ENCODE results near the gene FAM81A. TPM values are rescaled to one million over a fixed set of nuclear protein-coding genes. Genes with fewer than 3 reads are reported as not detected.

The FAM81A gene
- total RNA-seq, 1 donor from 2014 or later = 0.41 TPM

GRCh38 chr15:59538494-59538893 lies 100.5 kb downstream of the FAM81A start:
- no peaks in the 10 kb centered on the region for H3F3A ChIP-seq (ENCODE audit: low read depth)
- H3K4me3 ChIP-seq = no peak overlapping the region
- no peak overlapping the region for H3K9ac ChIP-seq
- Mint-ChIP-seq H3K36me3 (no peaks in the 10 kb centered on the region), H3K27ac (no peak overlapping the region), H3K4me3 (no peak overlapping the region), H3K27me3 (ENCODE audit: insufficient read depth, low read depth) (peaks cover 9% of the 10 kb centered on the region), H3K4me1 (no peaks in the 10 kb centered on the region), H3K9me3 (no peaks in the 10 kb centered on the region)
- no peak overlapping the region for H3K4me2 ChIP-seq
- no peaks in the 10 kb centered on the region for H3K9me3 ChIP-seq (ENCODE audit: low read depth)
- no peaks in the 10 kb centered on the region for H3K4me1 ChIP-seq
- no peaks in the 10 kb centered on the region for H3K36me3 ChIP-seq
- H3K27me3 ChIP-seq = peaks cover 43% of the 10 kb centered on the region
- no peak overlapping the region for H2AFZ ChIP-seq (replicated peaks)
- no peak overlapping the region for H3K27ac ChIP-seq
- TF ChIP-seq EZH2phosphoT487 (IDR thresholded peaks at IDR 0.05) = no peak
- no peaks in the 10 kb centered on the region for H3K79me2 ChIP-seq (ENCODE audit: low read depth)
- no peaks in the 10 kb centered on the region for H4K20me1 ChIP-seq (ENCODE audit: low read depth)
- DNase-seq (ENCODE audit: low spot score) = no peak

- Histone ChIP-seq H3K4me2 (no peak overlapping the region), H4K20me1 (ENCODE audit: low read depth) (no peaks in the 10 kb centered on the region), H3K79me2 (ENCODE audit: low read depth) (no peaks in the 10 kb centered on the region), H3K9me3 (ENCODE audit: low read depth) (no peaks in the 10 kb centered on the region), H3K4me1 (no peaks in the 10 kb centered on the region), H3K36me3 (no peaks in the 10 kb centered on the region), H3K9ac (no peak overlapping the region), H3K27me3 (peaks cover 56% of the 10 kb centered on the region), H2AFZ (replicated peaks) (no peak overlapping the region), H3K27ac (no peak overlapping the region), H3K4me3 (no peak overlapping the region), H3F3A (ENCODE audit: low read depth) (no peaks in the 10 kb centered on the region)
- Mint-ChIP-seq H3K27ac (no peak overlapping the region), H3K36me3 (no peaks in the 10 kb centered on the region), H3K27me3 (ENCODE audit: insufficient read depth, low read depth) (peaks cover 9% of the 10 kb centered on the region), H3K4me1 (no peaks in the 10 kb centered on the region), H3K9me3 (no peaks in the 10 kb centered on the region), H3K4me3 (no peak overlapping the region)
- TF ChIP-seq EZH2 (IDR thresholded peaks at IDR 0.05) (no peak), CTCF (IDR thresholded peaks at IDR 0.05) (no peak), EZH2phosphoT487 (IDR thresholded peaks at IDR 0.05) (no peak)
- no peak for DNase-seq (ENCODE audit: low spot score)
These were observed 101.8 kb downstream of the FAM81A start for GRCh38 chr15:59539799-59540198.

GRCh38 chr15:59540654-59541053 lies 102.7 kb downstream of the FAM81A start:
- Mint-ChIP-seq H3K4me3 (no peak overlapping the region), H3K9me3 (no peaks in the 10 kb centered on the region), H3K27me3 (ENCODE audit: insufficient read depth, low read depth) (peaks cover 11% of the 10 kb centered on the region), H3K27ac (no peak overlapping the region), H3K4me1 (peaks cover under 1% of the 10 kb centered on the region), H3K36me3 (no peaks in the 10 kb centered on the region)
- H3F3A ChIP-seq (ENCODE audit: low read depth) = peaks cover 5% of the 10 kb centered on the region
- no peak overlapping the region for H3K9ac ChIP-seq
- no peak for TF ChIP-seq EZH2phosphoT487 (IDR thresholded peaks at IDR 0.05)
- no peak for TF ChIP-seq CTCF (IDR thresholded peaks at IDR 0.05)
- TF ChIP-seq EZH2 (IDR thresholded peaks at IDR 0.05) = no peak
- no peaks in the 10 kb centered on the region for H4K20me1 ChIP-seq (ENCODE audit: low read depth)
- H3K9me3 ChIP-seq (ENCODE audit: low read depth) = no peaks in the 10 kb centered on the region
- H3K4me1 ChIP-seq = no peaks in the 10 kb centered on the region
- no peak overlapping the region for H3K4me2 ChIP-seq
- no peaks in the 10 kb centered on the region for H3K79me2 ChIP-seq (ENCODE audit: low read depth)
- no peak overlapping the region for H2AFZ ChIP-seq (replicated peaks)
- H3K4me3 ChIP-seq = no peak overlapping the region
- no peaks in the 10 kb centered on the region for H3K36me3 ChIP-seq
- H3K27ac ChIP-seq = no peak overlapping the region
- no peak for DNase-seq (ENCODE audit: low spot score)
- peaks cover 56% of the 10 kb centered on the region for H3K27me3 ChIP-seq

- Histone ChIP-seq H4K20me1 (ENCODE audit: low read depth) (no peaks in the 10 kb centered on the region), H3K79me2 (ENCODE audit: low read depth) (no peaks in the 10 kb centered on the region), H3K36me3 (no peaks in the 10 kb centered on the region), H2AFZ (replicated peaks) (no peak overlapping the region), H3K27me3 (peaks cover 56% of the 10 kb centered on the region), H3K4me3 (no peak overlapping the region), H3K4me1 (peaks cover 7% of the 10 kb centered on the region), H3K9ac (no peak overlapping the region), H3K4me2 (no peak overlapping the region), H3K9me3 (ENCODE audit: low read depth) (no peaks in the 10 kb centered on the region), H3F3A (ENCODE audit: low read depth) (peaks cover 12% of the 10 kb centered on the region), H3K27ac (no peak overlapping the region)
- no peak for TF ChIP-seq CTCF (IDR thresholded peaks at IDR 0.05)
- TF ChIP-seq EZH2phosphoT487 (IDR thresholded peaks at IDR 0.05) = no peak
- TF ChIP-seq EZH2 (IDR thresholded peaks at IDR 0.05) = no peak
- H3K4me3 Mint-ChIP-seq = no peak overlapping the region
- no peak for DNase-seq (ENCODE audit: low spot score)
- H3K27me3 Mint-ChIP-seq (ENCODE audit: insufficient read depth, low read depth) = peaks cover 8% of the 10 kb centered on the region
- no peaks in the 10 kb centered on the region for H3K36me3 Mint-ChIP-seq
- H3K27ac Mint-ChIP-seq = no peak overlapping the region
- H3K4me1 Mint-ChIP-seq = peaks cover 4% of the 10 kb centered on the region
- H3K9me3 Mint-ChIP-seq = peaks cover 2% of the 10 kb centered on the region
These were observed 103.8 kb downstream of the FAM81A start for GRCh38 chr15:59541750-59542149.
